Medulla oblongata (tissue), 1 donor: ENCODE measurements around the gene EIF2S3.
A peak's percentile ranks its signal among the peaks of the same experiment; 100 is the strongest.
"Not testable (repeated sequence)": the region's sequence is repeated elsewhere in the genome, so short reads cannot be mapped to it uniquely, and the experiment has no call there.

Experiments
- DNase-seq: peaks from one replicate; pipeline ENCODE4 v3.0.0-alpha.2; 2015; ENCODE audit errors: extremely low spot score

The EIF2S3 gene

GRCh38 chrX:24050522-24051318, 4.0 kb upstream of the EIF2S3 start:
- DNase-seq = not testable (repeated sequence)

GRCh38 chrX:24055043-24055356, 244 bp downstream of the EIF2S3 start:
- no peak for DNase-seq

GRCh38 chrX:24063488-24063887, 8.7 kb downstream of the EIF2S3 start:
- no peak for DNase-seq

GRCh38 chrX:24069877-24070276, 15.1 kb downstream of the EIF2S3 start:
- no peak for DNase-seq

GRCh38 chrX:24079411-24079810, 24.7 kb downstream of the EIF2S3 start:
- no peak for DNase-seq

- DNase-seq = not testable (repeated sequence)
These were observed 25.5 kb downstream of the EIF2S3 start for GRCh38 chrX:24080245-24080644.

- no peak for DNase-seq
These were observed 25.9 kb downstream of the EIF2S3 start for GRCh38 chrX:24080704-24081103.

- DNase-seq = peak; percentile 18
These were observed 27.0 kb downstream of the EIF2S3 start for GRCh38 chrX:24081661-24082154.

GRCh38 chrX:24082447-24082846, 27.7 kb downstream of the EIF2S3 start:
- DNase-seq = no peak

- no peak for DNase-seq
These were observed 30.3 kb downstream of the EIF2S3 start for GRCh38 chrX:24085101-24085500.

GRCh38 chrX:24090300-24091200, 35.8 kb downstream of the EIF2S3 start:
- DNase-seq = no peak

GRCh38 chrX:24093746-24094145, 39.0 kb downstream of the EIF2S3 start:
- no peak for DNase-seq

- DNase-seq = no peak
These were observed 43.0 kb downstream of the EIF2S3 start for GRCh38 chrX:24097741-24098260.

GRCh38 chrX:24098932-24099331, 44.2 kb downstream of the EIF2S3 start:
- DNase-seq = no peak

- no peak for DNase-seq
These were observed 44.6 kb downstream of the EIF2S3 start for GRCh38 chrX:24099394-24099793.

- DNase-seq = no peak
These were observed 46.0 kb downstream of the EIF2S3 start for GRCh38 chrX:24100713-24101112.

GRCh38 chrX:24110069-24110468, 55.3 kb downstream of the EIF2S3 start:
- DNase-seq = no peak

GRCh38 chrX:24113181-24113580, 58.4 kb downstream of the EIF2S3 start:
- DNase-seq = no peak

- DNase-seq = peak; percentile 53
These were observed 62.5 kb downstream of the EIF2S3 start for GRCh38 chrX:24117258-24117657.

- no peak for DNase-seq
These were observed 69.6 kb downstream of the EIF2S3 start for GRCh38 chrX:24124244-24124799.

- DNase-seq = no peak
These were observed 70.4 kb downstream of the EIF2S3 start for GRCh38 chrX:24125028-24125612.
